ENCODE measurements around the gene GNG8. TPM values are rescaled to one million over a fixed set of nuclear protein-coding genes. Genes with fewer than 3 reads are reported as not detected.
A peak's percentile ranks its signal among the peaks of the same experiment; 100 is the strongest.

GNG8 gene
- total RNA-seq, 1 experiment from 2014 or later: not detected

GRCh38 chr19:46674416-46675178 lies 38.6 kb upstream of the GNG8 start:
- H2AFZ ChIP-seq (ENCODE audit: low read depth, low read length, poor library complexity, severe bottlenecking): no peak overlapping the region
- no peak overlapping the region for H3K4me3 ChIP-seq (replicated peaks in 1 of 2; ENCODE audit: low read depth in 1 of 2, low read length in 2 of 2)
- H3K9ac ChIP-seq (ENCODE audit: low read length): no peak overlapping the region
- H4K20me1 ChIP-seq (ENCODE audit: insufficient read depth): no peaks in the 10 kb centered on the region
- H3K27me3 ChIP-seq (ENCODE audit: insufficient read depth, low read length): no peaks in the 10 kb centered on the region
- H3K4me2 ChIP-seq (ENCODE audit: low read length): no peak overlapping the region
- ChIA-PET RAD21 (ENCODE audit: low non-redundant PET in 1 of 2, low total read pairs in 2 of 2, uncharacterized antibody in 2 of 2, unreplicated experiment in 2 of 2) (no interaction called here), CTCF (interaction anchor here (1.0 kb wide), 1 partner anchor 12 kb away, joined by 4 read pairs; no protein-coding TSS in a partner anchor), POLR2A (interaction anchor here (0.6 kb wide), 1 partner anchor 10 kb away, joined by 3 read pairs; no protein-coding TSS in a partner anchor)
- H3K9me2 ChIP-seq (ENCODE audit: insufficient read depth): no peaks in the 10 kb centered on the region
- no peaks in the 10 kb centered on the region; the same call in 1 of the 2 replicates for H3K79me2 ChIP-seq (ENCODE audit: insufficient read depth, low read length)
- H3K9me3 ChIP-seq (ENCODE audit: control insufficient read depth in 1 of 2, insufficient read depth in 1 of 2, low read depth in 1 of 2, low read length in 2 of 2): no peaks in the 10 kb centered on the region
- no peaks in the 10 kb centered on the region for H3K4me1 ChIP-seq (ENCODE audit: control insufficient read depth in 1 of 2, insufficient read depth in 2 of 2, low read length in 2 of 2)
- TSS peak; percentile 67 for BruUV-seq (replicated peaks)
- H3K36me3 ChIP-seq (ENCODE audit: control insufficient read depth in 1 of 2, insufficient read depth in 2 of 2, low read length in 2 of 2): peaks cover 8 to 19% of the 10 kb centered on the region in 2 experiments; a peak in 3 of 4 replicates
- H3K27ac ChIP-seq (ENCODE audit: low read depth, low read length): no peak overlapping the region
- ATAC-seq (peak; percentile 89), DNase-seq (ENCODE audit: low read depth, low spot score) (peak; percentile 53)
- intact Hi-C loops (cut with micrococcal nuclease): no loop called here
- TF ChIP-seq SP1 (IDR thresholded peaks at IDR 0.05; ENCODE audit: low read depth): peak; percentile 88
- no peak for TF ChIP-seq POLR2A (IDR thresholded peaks at IDR 0.05; ENCODE audit: borderline replicate concordance, extremely low read depth, insufficient read depth, insufficient read length)

GRCh38 chr19:46670813-46671212 lies 34.8 kb upstream of the GNG8 start:
- RAD21 ChIA-PET (ENCODE audit: low non-redundant PET in 1 of 2, low total read pairs in 2 of 2, uncharacterized antibody in 2 of 2, unreplicated experiment in 2 of 2): no interaction called here
- Histone ChIP-seq H3K9me3 (ENCODE audit: control insufficient read depth in 1 of 2, insufficient read depth in 1 of 2, low read depth in 1 of 2, low read length in 2 of 2) (no peaks in the 10 kb centered on the region), H3K9me2 (ENCODE audit: insufficient read depth) (no peaks in the 10 kb centered on the region), H3K4me2 (ENCODE audit: low read length) (no peak overlapping the region), H3K79me2 (ENCODE audit: insufficient read depth, low read length) (no peaks in the 10 kb centered on the region), H3K27me3 (ENCODE audit: insufficient read depth, low read length) (no peaks in the 10 kb centered on the region), H3K27ac (ENCODE audit: low read depth, low read length) (no peak overlapping the region), H3K9ac (ENCODE audit: low read length) (no peak overlapping the region), H2AFZ (ENCODE audit: low read depth, low read length, poor library complexity, severe bottlenecking) (no peak overlapping the region), H3K4me3 (replicated peaks in 1 of 2; ENCODE audit: low read depth in 1 of 2, low read length in 2 of 2) (no peak overlapping the region), H3K36me3 (ENCODE audit: control insufficient read depth in 1 of 2, insufficient read depth in 2 of 2, low read length in 2 of 2) (peaks cover 0 to 11% of the 10 kb centered on the region in 2 experiments; a peak in 2 of 4 replicates), H4K20me1 (ENCODE audit: insufficient read depth) (no peaks in the 10 kb centered on the region), H3K4me1 (ENCODE audit: control insufficient read depth in 1 of 2, insufficient read depth in 2 of 2, low read length in 2 of 2) (no peaks in the 10 kb centered on the region)
- intact Hi-C loops (cut with micrococcal nuclease): no loop called here
- TF ChIP-seq ZNF274 (IDR thresholded peaks at IDR 0.05; ENCODE audit: low read depth, low read length) (no peak), EZH2phosphoT487 (IDR thresholded peaks at IDR 0.05; ENCODE audit: borderline replicate concordance) (no peak)
- CTCF ChIA-PET: interaction anchor here (3.1 kb wide), 1 partner anchor 9 kb away, joined by 15 read pairs; the partner anchor contains the start of gene DACT3
- POLR2A ChIA-PET: interaction anchor here (1.1 kb wide), 1 partner anchor 9 kb away, joined by 6 read pairs; the partner anchor contains the start of gene DACT3
- no peak for DNase-seq (ENCODE audit: low read depth, low spot score)
- no peak for ATAC-seq
- no TSS peak for BruUV-seq (replicated peaks)

Measured in HCT116 (cell line).